Suppressor macrophage treated with lipopolysaccharide for 4 hours (primary cell): ENCODE results near the gene DLG2.
"Not testable (repeated sequence)": the region's sequence is repeated elsewhere in the genome, so short reads cannot be mapped to it uniquely, and the experiment has no call there.

Experiments used
- DNase-seq: peaks from one replicate; pipeline ENCODE4 v3.0.0-alpha.2; 2020

The DLG2 gene

GRCh38 chr11:84884836-84885235 is 742.3 kb downstream of the DLG2 start:
- no peak for DNase-seq

DNA sequence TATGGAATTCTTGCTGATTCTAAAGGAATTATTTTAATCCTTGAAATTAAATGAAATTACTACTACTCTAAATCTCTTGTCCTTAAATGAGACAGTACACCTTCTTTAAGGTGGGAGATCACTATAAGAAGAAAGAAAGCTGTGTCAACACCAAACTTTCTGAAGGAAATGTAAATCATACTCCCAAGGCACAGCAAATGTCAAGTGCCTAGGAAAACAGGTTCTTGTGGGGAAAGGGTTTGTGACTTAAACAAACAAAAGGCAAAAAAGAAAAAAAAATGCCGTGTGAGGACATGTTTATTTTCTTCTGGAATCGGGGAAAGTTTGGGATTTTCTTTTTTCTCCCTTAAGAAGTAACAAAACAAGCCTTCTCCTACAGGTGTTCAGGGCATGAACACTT is 745.1 kb downstream of the DLG2 start:
- no peak for DNase-seq

- DNase-seq = no peak
Measured at GRCh38 chr11:84871116-84871515, 756.0 kb downstream of the DLG2 start.

GRCh38 chr11:84870486-84870885 is 756.7 kb downstream of the DLG2 start:
- no peak for DNase-seq

GRCh38 chr11:84866922-84867321 is 760.2 kb downstream of the DLG2 start:
- no peak for DNase-seq

GRCh38 chr11:84865791-84866535 is 761.2 kb downstream of the DLG2 start:
- no peak for DNase-seq

DNA sequence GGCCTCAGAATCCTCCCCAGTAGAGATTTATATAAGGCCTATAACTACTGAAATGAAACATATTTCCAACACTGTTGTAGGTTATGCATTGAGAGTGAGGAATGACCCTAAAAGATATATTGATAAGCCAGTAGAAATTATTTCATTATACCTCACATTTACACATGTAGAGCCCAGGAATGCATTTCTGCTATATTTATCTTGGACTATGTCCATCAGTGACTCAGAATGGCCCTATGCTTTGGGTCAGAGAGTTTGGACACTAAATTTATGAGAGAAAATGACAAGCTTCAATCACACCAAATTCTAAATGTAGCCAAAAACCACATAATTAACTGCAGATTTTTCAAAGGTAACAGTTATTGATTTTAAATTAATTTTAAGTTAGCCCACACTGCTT is 761.9 kb downstream of the DLG2 start:
- no peak for DNase-seq

DNA sequence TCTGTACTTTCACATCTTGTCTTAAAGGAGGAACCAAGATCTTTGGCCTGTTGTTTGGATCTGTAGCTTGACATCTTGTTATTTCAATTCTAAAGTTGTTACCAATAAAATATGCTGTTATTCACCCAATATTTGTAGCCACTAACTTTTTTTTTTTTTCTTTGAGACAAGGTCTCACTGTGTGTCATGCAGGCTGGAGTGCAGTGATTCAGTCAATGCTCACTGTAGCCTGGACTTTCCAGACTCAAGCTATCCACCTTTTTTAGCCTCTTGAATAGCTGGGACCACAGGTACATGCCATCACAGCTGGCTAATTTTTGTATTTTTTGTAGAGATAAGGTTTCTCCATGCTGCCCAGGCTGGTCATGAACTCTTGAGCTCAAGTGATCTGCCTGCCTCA is 769.4 kb downstream of the DLG2 start:
- no peak for DNase-seq

- DNase-seq = no peak
Measured at GRCh38 chr11:84855508-84856245, 771.5 kb downstream of the DLG2 start.

DNA sequence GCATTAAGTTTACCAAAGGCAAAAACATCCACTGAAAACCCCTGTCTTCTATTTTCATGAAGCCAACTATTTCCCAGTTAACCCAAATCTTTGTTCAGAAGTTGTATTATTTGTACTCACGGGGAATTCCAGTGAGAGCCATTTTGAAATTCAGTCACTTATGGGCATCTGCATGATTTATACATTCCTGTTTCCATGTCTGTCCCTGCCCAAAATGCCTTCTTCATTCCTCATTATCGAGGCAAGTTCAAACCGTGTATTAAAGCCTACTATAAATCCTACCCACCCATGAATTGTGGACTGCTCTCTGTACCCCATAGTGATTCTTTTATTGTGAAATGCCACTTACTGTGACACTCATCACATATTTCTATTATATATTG is 772.7 kb downstream of the DLG2 start:
- no peak for DNase-seq

- no peak for DNase-seq
Measured at GRCh38 chr11:84853841-84854497, 773.2 kb downstream of the DLG2 start.

DNA sequence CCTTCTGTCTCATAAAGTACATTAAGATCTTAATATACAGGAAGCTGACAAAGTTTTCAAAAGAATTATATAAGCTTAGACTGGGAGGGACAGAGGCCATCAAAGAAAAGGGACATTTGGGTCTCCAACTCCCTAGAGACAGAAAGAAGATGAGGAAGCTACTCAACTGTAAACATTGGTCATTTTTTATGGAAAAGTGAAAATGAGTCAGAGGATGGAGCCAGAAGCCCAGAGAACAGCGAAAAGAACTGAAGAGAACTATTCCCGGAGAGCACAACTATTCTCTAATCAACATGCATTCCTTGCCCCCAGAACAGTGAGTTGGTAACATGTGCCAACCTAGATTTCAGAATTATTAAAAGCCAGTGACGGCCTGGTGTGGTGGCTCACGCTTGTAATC is 779.3 kb downstream of the DLG2 start:
- no peak for DNase-seq

DNA sequence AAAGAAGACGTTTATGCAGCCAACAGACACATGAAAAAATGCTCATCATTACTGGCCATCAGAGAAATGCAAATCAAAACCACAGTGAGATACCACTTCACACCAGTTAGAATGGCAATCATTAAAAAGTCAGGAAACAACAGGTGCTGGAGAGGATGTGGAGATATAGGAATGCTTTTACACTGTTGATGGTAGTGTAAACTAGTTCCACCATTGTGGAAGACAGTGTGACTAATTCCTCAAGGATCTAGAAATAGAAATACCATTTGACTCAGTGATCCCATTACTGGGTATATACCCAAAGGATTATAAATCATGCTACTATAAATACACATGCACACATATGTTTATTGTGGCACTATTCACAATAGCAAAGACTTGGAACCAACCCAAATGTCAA is 786.9 kb downstream of the DLG2 start:
- not testable (repeated sequence) for DNase-seq

DNA sequence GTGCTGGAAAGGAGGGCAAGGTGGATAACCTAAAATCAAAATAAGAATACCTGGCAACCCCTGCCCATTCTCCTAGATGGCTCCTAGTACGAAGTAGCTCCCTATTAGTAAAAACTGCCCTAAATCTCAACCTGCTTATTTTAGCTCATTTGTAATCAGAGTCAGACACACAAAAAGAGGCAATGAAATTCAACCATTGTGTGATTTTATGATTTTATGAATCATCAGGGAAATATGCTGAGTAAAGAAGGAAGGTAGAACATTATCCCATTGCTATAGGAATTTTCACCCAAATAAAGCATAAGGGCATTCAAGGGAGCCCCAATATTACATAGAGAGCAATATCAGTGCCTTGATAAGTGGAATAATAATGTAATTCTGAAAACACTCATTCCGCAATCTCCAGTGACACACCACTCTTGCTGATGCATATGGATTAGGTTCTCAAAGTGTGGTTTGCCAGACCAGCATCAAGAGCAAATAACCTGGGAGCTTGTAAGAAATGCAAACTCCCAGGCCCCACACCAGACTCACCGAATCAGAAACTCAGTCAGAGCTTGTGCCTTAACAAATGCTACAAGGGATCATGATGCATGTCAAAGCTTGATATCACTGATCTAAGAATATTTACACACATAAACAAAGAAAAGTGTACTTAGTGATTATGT is 789.6 kb downstream of the DLG2 start:
- no peak for DNase-seq

DNA sequence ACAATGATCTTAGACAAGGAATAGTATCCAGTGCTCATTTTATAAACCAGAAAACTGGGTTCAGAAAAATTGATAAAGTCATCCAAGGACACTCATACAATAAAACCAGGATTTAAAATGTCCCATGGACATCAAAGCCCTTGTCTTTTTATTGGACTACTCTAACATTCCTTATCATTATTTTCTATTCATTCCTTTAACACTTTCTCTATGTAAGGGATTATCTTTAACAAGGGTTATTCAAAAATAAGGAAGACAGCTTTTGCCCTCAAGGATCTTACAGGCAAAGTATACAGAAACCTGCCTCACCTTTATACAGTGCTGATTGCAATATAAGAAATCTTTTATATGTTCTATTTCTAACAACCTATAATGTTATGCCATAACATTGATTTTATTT is 790.8 kb downstream of the DLG2 start:
- DNase-seq = no peak

DNA sequence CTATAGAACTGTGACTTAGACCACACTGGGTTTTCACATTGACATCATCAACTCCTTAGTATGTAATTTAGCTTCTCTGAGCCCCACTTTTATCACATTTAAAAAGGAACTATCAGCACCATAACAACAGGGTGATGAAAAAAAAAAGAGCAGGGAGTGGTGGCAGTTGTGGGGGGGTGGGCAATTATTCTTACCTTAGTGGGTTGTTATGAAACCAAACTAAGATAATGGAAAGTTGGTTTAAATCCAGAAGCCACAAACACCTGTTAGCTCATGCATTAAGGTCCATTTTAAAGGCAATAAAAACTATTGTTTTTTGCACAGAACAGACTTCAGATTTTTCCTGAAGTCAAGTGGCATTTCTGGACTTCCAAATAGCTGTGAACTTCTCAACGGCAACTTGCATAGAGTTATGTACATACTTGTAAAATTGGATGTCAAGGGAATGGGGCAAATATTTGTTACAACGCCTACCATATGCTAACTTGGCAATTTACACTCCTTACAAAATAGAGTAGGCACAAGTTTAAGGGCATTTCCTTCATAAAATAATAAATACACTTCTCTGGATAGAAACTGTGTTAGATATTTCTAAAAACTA is 793.6 kb downstream of the DLG2 start:
- DNase-seq = no peak

- no peak for DNase-seq
Measured at GRCh38 chr11:84830372-84830771, 796.8 kb downstream of the DLG2 start.

DNA sequence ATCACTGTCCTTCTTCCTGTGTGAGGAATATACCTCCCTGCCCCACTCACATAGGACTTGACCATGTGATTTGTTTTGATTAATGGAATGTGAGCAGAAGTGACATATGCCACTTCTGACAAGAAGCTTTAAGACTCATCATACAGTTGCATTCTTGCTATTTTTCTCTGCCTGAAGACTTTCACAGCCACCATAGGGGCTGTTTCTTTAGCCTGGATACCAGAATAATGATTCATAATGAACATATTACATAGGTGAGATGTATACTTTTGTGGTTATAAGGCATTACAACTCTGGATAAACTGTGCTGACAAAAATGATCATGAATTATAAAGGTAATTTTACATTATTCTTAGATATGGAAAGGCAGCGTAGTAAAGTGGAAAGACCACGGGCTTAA is 798.0 kb downstream of the DLG2 start:
- DNase-seq = no peak

- no peak for DNase-seq
Measured at GRCh38 chr11:84828616-84829015, 798.5 kb downstream of the DLG2 start.

- DNase-seq = no peak
Measured at GRCh38 chr11:84825106-84825660, 802.0 kb downstream of the DLG2 start.

GRCh38 chr11:84824624-84825023 is 802.5 kb downstream of the DLG2 start:
- no peak for DNase-seq

DNA sequence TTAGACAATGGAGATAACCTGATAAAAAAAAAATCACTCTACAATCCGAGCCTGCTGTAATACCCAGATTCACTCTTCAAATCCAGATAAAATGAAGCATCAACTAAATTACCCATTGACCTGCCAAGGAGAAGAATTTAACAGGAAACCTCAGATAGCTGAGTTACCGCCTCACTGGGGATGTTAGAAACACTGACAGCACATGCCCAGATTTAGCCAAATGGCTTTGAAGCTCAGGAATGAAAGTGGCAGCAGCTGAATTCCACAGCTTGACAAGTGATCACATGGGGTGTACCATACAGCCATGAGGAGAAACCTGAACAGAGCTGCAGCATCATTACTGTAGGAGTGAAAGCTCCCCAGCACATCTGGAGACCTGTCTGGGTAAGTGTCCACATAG is 807.6 kb downstream of the DLG2 start:
- DNase-seq = no peak

DNA sequence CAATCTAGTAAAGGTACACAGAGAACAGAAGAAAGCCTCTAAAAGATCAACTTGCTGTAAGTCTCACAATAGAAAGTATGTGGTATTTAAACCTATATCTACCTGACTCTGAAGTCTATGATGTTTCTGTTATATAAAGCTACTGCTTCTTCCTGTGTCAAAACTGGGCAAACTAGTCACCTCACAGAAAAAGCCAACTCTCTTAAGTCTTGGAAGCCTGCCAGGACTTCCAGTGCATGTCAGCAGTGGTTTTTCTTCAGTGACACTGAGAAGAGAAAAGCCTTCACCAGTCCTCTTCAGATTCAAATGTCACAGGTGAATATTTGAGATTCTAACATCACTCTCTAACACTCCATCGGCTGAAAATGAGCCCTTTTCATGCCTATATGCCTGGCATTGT is 808.0 kb downstream of the DLG2 start:
- DNase-seq = no peak
